Urinary bladder (tissue), 4 donors: Measurements from ENCODE around the gene CRMP1. TPM values are rescaled to one million over a fixed set of nuclear protein-coding genes. Genes with fewer than 3 reads are reported as not detected.
"Not testable (repeated sequence)": the region's sequence is repeated elsewhere in the genome, so short reads cannot be mapped to it uniquely, and the experiment has no call there.

Experiments
- DNase-seq: peaks from one replicate; pipeline ENCODE4 v3.0.0-alpha.2; 2015; ENCODE audit errors: extremely low spot score
- H3K27ac ChIP-seq: one replicate; pipeline ENCODE4 v1.5.1; 2013; ENCODE audit warnings: low read depth, mild to moderate bottlenecking, moderate library complexity
- H3K36me3 ChIP-seq: one replicate; pipeline ENCODE4 v1.6.1; 2013; ENCODE audit warnings: mild to moderate bottlenecking, moderate library complexity; ENCODE audit not compliant: insufficient read depth
- H3K4me1 ChIP-seq: one replicate; pipeline ENCODE4 v1.6.1; 2013; ENCODE audit warnings: mild to moderate bottlenecking, moderate library complexity; ENCODE audit not compliant: insufficient read depth
- H3K4me3 ChIP-seq: one replicate; pipeline ENCODE4 v1.5.1; 2013; ENCODE audit warnings: low read depth, low read length
- WGBS: extraction: QIAGEN DNeasy Blood & Tissue Kit; methylation state at CpG from one replicate; pipeline ENCODE4 v1.1.7; 2013; 5-methylcytosine and 5-hydroxymethylcytosine counted together
- polyA plus RNA-seq: library from polyadenylated mRNA; stranded (reverse); fragments of 200-250 nt; gene quantifications from one replicate; pipeline ENCODE4 v1.2.3, GENCODE V29; 2013
- total RNA-seq: library from RNA; depleted of rRNA; stranded (reverse); fragments of >200 nt; gene quantifications from one replicate; pipeline ENCODE4 v1.2.3, GENCODE V29; 2014
- donor health status: healthy with polysubstance abuse.
- donor health status: healthy.

CRMP1 gene
- total and polyA plus RNA-seq, 2 donors: 12.1 to 15.8 TPM

GRCh38 chr4:5845035-5845905 is 47.6 kb downstream of the CRMP1 start:
- no peaks in the 10 kb centered on the region for H3K4me1 ChIP-seq
- DNase-seq: no peak
- no peak overlapping the region for H3K27ac ChIP-seq
- H3K36me3 ChIP-seq: no peaks in the 10 kb centered on the region
- no peak overlapping the region for H3K4me3 ChIP-seq
- WGBS: 59% methylated on average over 13 of the region's 13 CpGs

GRCh38 chr4:5843573-5844530 is 49.0 kb downstream of the CRMP1 start:
- no peak overlapping the region for H3K27ac ChIP-seq
- no peaks in the 10 kb centered on the region for H3K4me1 ChIP-seq
- no peak overlapping the region for H3K4me3 ChIP-seq
- no peaks in the 10 kb centered on the region for H3K36me3 ChIP-seq
- 53% methylated on average over 18 of the region's 18 CpGs for WGBS
- no peak for DNase-seq

- Histone ChIP-seq H3K27ac (no peak overlapping the region), H3K4me1 (no peaks in the 10 kb centered on the region), H3K36me3 (no peaks in the 10 kb centered on the region), H3K4me3 (no peak overlapping the region)
- no peak for DNase-seq
- 95% methylated on average over 4 of the region's 4 CpGs for WGBS
These were observed 50.4 kb downstream of the CRMP1 start for GRCh38 chr4:5842456-5842855.

GRCh38 chr4:5839751-5840674 is 52.9 kb downstream of the CRMP1 start:
- Histone ChIP-seq H3K4me3 (no peak overlapping the region), H3K27ac (no peak overlapping the region), H3K36me3 (no peaks in the 10 kb centered on the region), H3K4me1 (no peaks in the 10 kb centered on the region)
- DNase-seq: peak; percentile 32
- WGBS: 33% methylated on average over 30 of the region's 30 CpGs

GRCh38 chr4:5839332-5839731 is 53.6 kb downstream of the CRMP1 start:
- H3K4me3 ChIP-seq: no peak overlapping the region
- WGBS: 83% methylated on average over 13 of the region's 13 CpGs
- no peak overlapping the region for H3K27ac ChIP-seq
- H3K36me3 ChIP-seq: no peaks in the 10 kb centered on the region
- DNase-seq: no peak
- no peaks in the 10 kb centered on the region for H3K4me1 ChIP-seq

- not testable (repeated sequence) for DNase-seq, H3K4me3 ChIP-seq, H3K36me3 ChIP-seq, H3K4me1 ChIP-seq, H3K27ac ChIP-seq
- 88% methylated on average over 6 of the region's 6 CpGs for WGBS
These were observed 55.4 kb downstream of the CRMP1 start for GRCh38 chr4:5837483-5837882.

GRCh38 chr4:5836943-5837342 is 55.9 kb downstream of the CRMP1 start:
- Histone ChIP-seq H3K36me3 (no peaks in the 10 kb centered on the region), H3K27ac (no peak overlapping the region), H3K4me3 (no peak overlapping the region), H3K4me1 (no peaks in the 10 kb centered on the region)
- WGBS: 60% methylated on average over 3 of the region's 3 CpGs
- DNase-seq: no peak

- Histone ChIP-seq H3K36me3 (no peaks in the 10 kb centered on the region), H3K4me3 (no peak overlapping the region), H3K4me1 (no peaks in the 10 kb centered on the region), H3K27ac (no peak overlapping the region)
- no peak for DNase-seq
- 82% methylated on average over 11 of the region's 11 CpGs for WGBS
These were observed 64.9 kb downstream of the CRMP1 start for GRCh38 chr4:5828005-5828391.

GRCh38 chr4:5827108-5828004 is 65.5 kb downstream of the CRMP1 start:
- no peaks in the 10 kb centered on the region for H3K4me1 ChIP-seq
- H3K27ac ChIP-seq: no peak overlapping the region
- DNase-seq: no peak
- H3K4me3 ChIP-seq: no peak overlapping the region
- no peaks in the 10 kb centered on the region for H3K36me3 ChIP-seq
- WGBS: 68% methylated on average over 19 of the region's 19 CpGs

- 70% methylated on average over 5 of the region's 5 CpGs for WGBS
- H3K4me3 ChIP-seq: no peak overlapping the region
- H3K4me1 ChIP-seq: no peaks in the 10 kb centered on the region
- no peaks in the 10 kb centered on the region for H3K36me3 ChIP-seq
- DNase-seq: no peak
- H3K27ac ChIP-seq: no peak overlapping the region
These were observed 66.3 kb downstream of the CRMP1 start for GRCh38 chr4:5826437-5827107.

GRCh38 chr4:5825321-5826041 is 67.4 kb downstream of the CRMP1 start:
- Histone ChIP-seq H3K27ac (no peak overlapping the region), H3K4me1 (no peaks in the 10 kb centered on the region), H3K36me3 (no peaks in the 10 kb centered on the region), H3K4me3 (no peak overlapping the region)
- DNase-seq: no peak
- 90% methylated on average over 19 of the region's 19 CpGs for WGBS
